GM23338 (cell line): Measurements from ENCODE around the gene SRR. TPM values are rescaled to one million over a fixed set of nuclear protein-coding genes. Genes with fewer than 3 reads are reported as not detected.

Source experiments
- ATAC-seq: fragments of 200-7000 bp; cut with Tn5 transposase; 3 replicates; pipeline ENCODE4 v1.9.1; 2020
- DNase-seq: peaks from one replicate; pipeline ENCODE4 v3.0.0-alpha.2; 2015; ENCODE audit warnings: low spot score
- H2AFZ ChIP-seq: fragments of 200-600 bp; sonication (generic); 2 replicates; pipeline ENCODE4 v1.8.0; 2016; ENCODE audit warnings: antibody characterized with exemption, mild to moderate bottlenecking, moderate library complexity
- H3F3A ChIP-seq: fragments of 200-600 bp; sonication (generic); replicated peaks from 2 replicates; pipeline ENCODE4 v1.8.0; 2017; ENCODE audit warnings: antibody characterized with exemption, mixed run types, low read depth
- H3K27ac ChIP-seq: fragments of 200-600 bp; sonication (generic); 2 replicates; pipeline ENCODE4 v1.6.1; 2016; ENCODE audit warnings: low read depth
- H3K27me3 ChIP-seq: fragments of 200-600 bp; sonication (generic); 2 replicates; pipeline ENCODE4 v1.8.0; 2016; ENCODE audit warnings: mild to moderate bottlenecking, mixed run types, moderate library complexity; ENCODE audit not compliant: insufficient read depth
- H3K36me3 ChIP-seq: fragments of 200-600 bp; sonication (generic); 2 replicates; pipeline ENCODE4 v1.8.0; 2016; ENCODE audit warnings: mild to moderate bottlenecking; ENCODE audit not compliant: insufficient read depth
- H3K4me1 ChIP-seq: fragments of 200-600 bp; sonication (generic); 2 replicates; pipeline ENCODE4 v1.8.0; 2016; ENCODE audit warnings: mild to moderate bottlenecking, moderate library complexity; ENCODE audit not compliant: insufficient read depth
- H3K4me2 ChIP-seq: fragments of 200-600 bp; sonication (generic); 2 replicates; pipeline ENCODE4 v1.7.1; 2017; ENCODE audit warnings: mixed run types
- H3K4me3 ChIP-seq: fragments of 200-600 bp; sonication (generic); 2 replicates; pipeline ENCODE4 v1.6.1; 2016; ENCODE audit warnings: mixed run types
- H3K79me2 ChIP-seq: fragments of 200-600 bp; sonication (generic); replicated peaks from 2 replicates; pipeline ENCODE4 v1.8.0; 2017; ENCODE audit warnings: mild to moderate bottlenecking; ENCODE audit not compliant: insufficient read depth
- H3K9me2 ChIP-seq: fragments of 200-600 bp; sonication (generic); 2 replicates; pipeline ENCODE4 v1.8.0; 2017; ENCODE audit not compliant: insufficient read depth
- H4K20me1 ChIP-seq: fragments of 200-600 bp; sonication (generic); replicated peaks from 2 replicates; pipeline ENCODE4 v1.8.0; 2017; ENCODE audit warnings: mild to moderate bottlenecking; ENCODE audit not compliant: insufficient read depth
- H3K27ac Mint-ChIP-seq: 2 replicates; pipeline ENCODE4 v1.8.0; 2020; ENCODE audit warnings: inconsistent platforms, mild to moderate bottlenecking, moderate library complexity, mixed read lengths
- H3K27me3 Mint-ChIP-seq: 3 replicates; pipeline ENCODE4 v1.8.0; 2022; ENCODE audit warnings: low read depth, mild to moderate bottlenecking, moderate library complexity, mixed read lengths, inconsistent platforms; ENCODE audit not compliant: insufficient read depth, poor library complexity
- H3K36me3 Mint-ChIP-seq: 3 replicates; pipeline ENCODE4 v1.8.0; 2021; ENCODE audit warnings: low read depth, mild to moderate bottlenecking, inconsistent platforms, moderate library complexity, mixed read lengths
- H3K4me1 Mint-ChIP-seq: 3 replicates; pipeline ENCODE4 v1.8.0; 2020; ENCODE audit warnings: mild to moderate bottlenecking, inconsistent platforms, mixed read lengths
- H3K4me3 Mint-ChIP-seq: 3 replicates; pipeline ENCODE4 v1.8.0; 2021; ENCODE audit warnings: moderate library complexity, mild to moderate bottlenecking, inconsistent platforms, mixed read lengths
- H3K9me3 Mint-ChIP-seq: 3 replicates; pipeline ENCODE4 v1.8.0; 2020; ENCODE audit warnings: moderate library complexity, mild to moderate bottlenecking, inconsistent platforms, mixed read lengths
- CTCF ChIP-seq, 2 experiments: fragments of 200-600 bp in 1 of 2; sonication (generic) in 1 of 2; conservative IDR thresholded peaks; 2 replicates each; pipeline versions ENCODE4 v1.5.1 to v1.6.1; 2016 to 2017; ENCODE audit warnings: antibody characterized with exemption in 2 of 2, low read depth in 2 of 2, mild to moderate bottlenecking in 2 of 2, moderate library complexity in 1 of 2
- EZH2 ChIP-seq: fragments of 200-600 bp; sonication (generic); IDR thresholded peaks from one replicate; pipeline ENCODE4 v1.8.0; 2017; ENCODE audit warnings: antibody characterized with exemption, mild to moderate bottlenecking, low read depth; ENCODE audit not compliant: unreplicated experiment
- EZH2phosphoT487 ChIP-seq: fragments of 200-600 bp; sonication (generic); IDR thresholded peaks from one replicate; pipeline ENCODE4 v1.8.1; 2018; ENCODE audit warnings: antibody characterized with exemption; ENCODE audit not compliant: unreplicated experiment
- JUNB ChIP-seq: IDR thresholded peaks from one replicate; pipeline ENCODE4 v1.6.1; 2016; ENCODE audit warnings: antibody characterized with exemption; ENCODE audit not compliant: unreplicated experiment
- NANOG ChIP-seq: IDR thresholded peaks from 2 replicates; pipeline ENCODE4 v1.6.1; 2016; ENCODE audit warnings: antibody characterized with exemption, borderline replicate concordance
- POLR2AphosphoS5 ChIP-seq: IDR thresholded peaks from 2 replicates; pipeline ENCODE4 v1.6.1; 2016; ENCODE audit warnings: antibody characterized with exemption, low read depth
- REST ChIP-seq: IDR thresholded peaks from one replicate; pipeline ENCODE4 v1.6.1; 2018; ENCODE audit warnings: antibody characterized with exemption; ENCODE audit not compliant: unreplicated experiment
- ZNF114 ChIP-seq: fragments of 250-450 bp; sonication (Bioruptor Pico); IDR thresholded peaks from 2 replicates; pipeline ENCODE4 v1.5.0; 2020; ENCODE audit warnings: mild to moderate bottlenecking, moderate library complexity
- ZNF331 ChIP-seq: fragments of 250-450 bp; sonication (Bioruptor Pico); IDR thresholded peaks from 2 replicates; pipeline ENCODE4 v1.5.0; 2020; ENCODE audit warnings: low read depth, mild to moderate bottlenecking, moderate library complexity
- polyA plus RNA-seq: library from polyadenylated mRNA; unstranded; fragments of >200 nt; fragmentation: Nextera tagmentation; extraction: Ambion mirVana; gene quantifications from 2 replicates; pipeline ENCODE4 v1.2.1, GENCODE V29; 2016
- total RNA-seq: library from RNA; depleted of rRNA; stranded (reverse); fragments of >200 nt; shearing (Covaris generic); gene quantifications from 2 replicates; pipeline ENCODE4 v1.2.3, GENCODE V29; 2014
- TF ChIP-seq, protein P1 (sequence below): fragments of 250-450 bp; sonication (Bioruptor Pico); IDR thresholded peaks from 2 replicates; pipeline ENCODE4 v1.5.0; 2020; ENCODE audit warnings: mild to moderate bottlenecking, moderate library complexity
- TF ChIP-seq, protein P2 (sequence below): IDR thresholded peaks from 2 replicates; pipeline ENCODE4 v1.6.1; 2016; ENCODE audit warnings: antibody characterized with exemption

The SRR gene
- total and polyA plus RNA-seq, 2 experiments from 2014 or later: 2.8 to 5.4 TPM

- TF ChIP-seq CTCF (conservative IDR thresholded peaks at IDR 0.05; ENCODE audit: low read depth in 2 of 2): no peak
- TF ChIP-seq, protein P1, sequence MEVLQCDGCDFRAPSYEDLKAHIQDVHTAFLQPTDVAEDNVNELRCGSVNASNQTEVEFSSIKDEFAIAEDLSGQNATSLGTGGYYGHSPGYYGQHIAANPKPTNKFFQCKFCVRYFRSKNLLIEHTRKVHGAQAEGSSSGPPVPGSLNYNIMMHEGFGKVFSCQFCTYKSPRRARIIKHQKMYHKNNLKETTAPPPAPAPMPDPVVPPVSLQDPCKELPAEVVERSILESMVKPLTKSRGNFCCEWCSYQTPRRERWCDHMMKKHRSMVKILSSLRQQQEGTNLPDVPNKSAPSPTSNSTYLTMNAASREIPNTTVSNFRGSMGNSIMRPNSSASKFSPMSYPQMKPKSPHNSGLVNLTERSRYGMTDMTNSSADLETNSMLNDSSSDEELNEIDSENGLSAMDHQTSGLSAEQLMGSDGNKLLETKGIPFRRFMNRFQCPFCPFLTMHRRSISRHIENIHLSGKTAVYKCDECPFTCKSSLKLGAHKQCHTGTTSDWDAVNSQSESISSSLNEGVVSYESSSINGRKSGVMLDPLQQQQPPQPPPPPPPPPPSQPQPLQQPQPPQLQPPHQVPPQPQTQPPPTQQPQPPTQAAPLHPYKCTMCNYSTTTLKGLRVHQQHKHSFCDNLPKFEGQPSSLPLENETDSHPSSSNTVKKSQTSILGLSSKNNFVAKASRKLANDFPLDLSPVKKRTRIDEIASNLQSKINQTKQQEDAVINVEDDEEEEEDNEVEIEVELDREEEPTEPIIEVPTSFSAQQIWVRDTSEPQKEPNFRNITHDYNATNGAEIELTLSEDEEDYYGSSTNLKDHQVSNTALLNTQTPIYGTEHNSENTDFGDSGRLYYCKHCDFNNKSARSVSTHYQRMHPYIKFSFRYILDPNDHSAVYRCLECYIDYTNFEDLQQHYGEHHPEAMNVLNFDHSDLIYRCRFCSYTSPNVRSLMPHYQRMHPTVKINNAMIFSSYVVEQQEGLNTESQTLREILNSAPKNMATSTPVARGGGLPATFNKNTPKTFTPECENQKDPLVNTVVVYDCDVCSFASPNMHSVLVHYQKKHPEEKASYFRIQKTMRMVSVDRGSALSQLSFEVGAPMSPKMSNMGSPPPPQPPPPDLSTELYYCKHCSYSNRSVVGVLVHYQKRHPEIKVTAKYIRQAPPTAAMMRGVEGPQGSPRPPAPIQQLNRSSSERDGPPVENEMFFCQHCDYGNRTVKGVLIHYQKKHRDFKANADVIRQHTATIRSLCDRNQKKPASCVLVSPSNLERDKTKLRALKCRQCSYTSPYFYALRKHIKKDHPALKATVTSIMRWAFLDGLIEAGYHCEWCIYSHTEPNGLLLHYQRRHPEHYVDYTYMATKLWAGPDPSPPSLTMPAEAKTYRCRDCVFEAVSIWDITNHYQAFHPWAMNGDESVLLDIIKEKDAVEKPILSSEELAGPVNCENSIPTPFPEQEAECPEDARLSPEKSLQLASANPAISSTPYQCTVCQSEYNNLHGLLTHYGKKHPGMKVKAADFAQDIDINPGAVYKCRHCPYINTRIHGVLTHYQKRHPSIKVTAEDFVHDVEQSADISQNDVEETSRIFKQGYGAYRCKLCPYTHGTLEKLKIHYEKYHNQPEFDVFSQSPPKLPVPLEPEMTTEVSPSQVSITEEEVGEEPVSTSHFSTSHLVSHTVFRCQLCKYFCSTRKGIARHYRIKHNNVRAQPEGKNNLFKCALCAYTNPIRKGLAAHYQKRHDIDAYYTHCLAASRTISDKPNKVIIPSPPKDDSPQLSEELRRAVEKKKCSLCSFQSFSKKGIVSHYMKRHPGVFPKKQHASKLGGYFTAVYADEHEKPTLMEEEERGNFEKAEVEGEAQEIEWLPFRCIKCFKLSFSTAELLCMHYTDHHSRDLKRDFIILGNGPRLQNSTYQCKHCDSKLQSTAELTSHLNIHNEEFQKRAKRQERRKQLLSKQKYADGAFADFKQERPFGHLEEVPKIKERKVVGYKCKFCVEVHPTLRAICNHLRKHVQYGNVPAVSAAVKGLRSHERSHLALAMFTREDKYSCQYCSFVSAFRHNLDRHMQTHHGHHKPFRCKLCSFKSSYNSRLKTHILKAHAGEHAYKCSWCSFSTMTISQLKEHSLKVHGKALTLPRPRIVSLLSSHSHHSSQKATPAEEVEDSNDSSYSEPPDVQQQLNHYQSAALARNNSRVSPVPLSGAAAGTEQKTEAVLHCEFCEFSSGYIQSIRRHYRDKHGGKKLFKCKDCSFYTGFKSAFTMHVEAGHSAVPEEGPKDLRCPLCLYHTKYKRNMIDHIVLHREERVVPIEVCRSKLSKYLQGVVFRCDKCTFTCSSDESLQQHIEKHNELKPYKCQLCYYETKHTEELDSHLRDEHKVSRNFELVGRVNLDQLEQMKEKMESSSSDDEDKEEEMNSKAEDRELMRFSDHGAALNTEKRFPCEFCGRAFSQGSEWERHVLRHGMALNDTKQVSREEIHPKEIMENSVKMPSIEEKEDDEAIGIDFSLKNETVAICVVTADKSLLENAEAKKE (CRISPR knock-in tag): no peak
- TF ChIP-seq NANOG: no peak
Measured at GRCh38 chr17:2317796-2318195, 14.0 kb downstream of the SRR start (continued).

DNA sequence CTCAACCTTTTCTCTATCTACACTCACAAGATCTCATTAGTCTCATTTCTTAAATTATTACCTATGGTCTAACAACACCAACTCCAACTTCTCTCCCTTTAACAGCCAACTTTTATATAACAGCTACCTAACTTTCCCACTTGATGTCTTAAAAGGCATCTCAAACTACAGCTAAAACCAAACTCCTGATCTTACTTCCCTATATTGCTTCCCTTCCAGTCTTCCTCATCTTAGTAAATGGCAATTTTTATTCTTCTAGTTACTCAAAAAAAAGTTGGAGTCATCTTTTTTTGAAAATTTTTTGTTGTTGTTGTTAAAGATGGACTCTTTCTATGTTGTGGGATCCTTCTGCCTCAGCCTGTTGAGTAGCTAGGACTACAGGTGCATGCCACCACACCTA, 15.3 kb downstream of the SRR start:
- no peak overlapping the region; the same call in 2 of the 3 replicates for H3K4me3 Mint-ChIP-seq
- TF ChIP-seq EZH2phosphoT487: no peak
- no peak for TF ChIP-seq NANOG
- TF ChIP-seq EZH2: no peak
- TF ChIP-seq ZNF331 (CRISPR knock-in tag): no peak
- no peak for TF ChIP-seq POLR2AphosphoS5
- no peak for TF ChIP-seq REST
- no peak for TF ChIP-seq ZNF114
- no peak for TF ChIP-seq JUNB
- TF ChIP-seq, protein P2, sequence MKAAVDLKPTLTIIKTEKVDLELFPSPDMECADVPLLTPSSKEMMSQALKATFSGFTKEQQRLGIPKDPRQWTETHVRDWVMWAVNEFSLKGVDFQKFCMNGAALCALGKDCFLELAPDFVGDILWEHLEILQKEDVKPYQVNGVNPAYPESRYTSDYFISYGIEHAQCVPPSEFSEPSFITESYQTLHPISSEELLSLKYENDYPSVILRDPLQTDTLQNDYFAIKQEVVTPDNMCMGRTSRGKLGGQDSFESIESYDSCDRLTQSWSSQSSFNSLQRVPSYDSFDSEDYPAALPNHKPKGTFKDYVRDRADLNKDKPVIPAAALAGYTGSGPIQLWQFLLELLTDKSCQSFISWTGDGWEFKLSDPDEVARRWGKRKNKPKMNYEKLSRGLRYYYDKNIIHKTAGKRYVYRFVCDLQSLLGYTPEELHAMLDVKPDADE: no peak

More for the DNA sequence above, 15.3 kb downstream of the SRR start:
- Histone ChIP-seq H3K4me1 (no peaks in the 10 kb centered on the region), H3K4me2 (no peak overlapping the region), H3F3A (peaks cover 19% of the 10 kb centered on the region), H3K36me3 (peaks cover 14% of the 10 kb centered on the region), H3K4me3 (no peak overlapping the region), H3K9me2 (no peaks in the 10 kb centered on the region), H3K27ac (no peak overlapping the region), H3K27me3 (no peaks in the 10 kb centered on the region), H3K79me2 (no peaks in the 10 kb centered on the region), H4K20me1 (peaks cover 9% of the 10 kb centered on the region), H2AFZ (no peak overlapping the region)
- Mint-ChIP-seq H3K27ac (no peak overlapping the region), H3K36me3 (peaks cover 26% of the 10 kb centered on the region), H3K4me1 (no peaks in the 10 kb centered on the region), H3K27me3 (peaks cover 6% of the 10 kb centered on the region), H3K9me3 (no peaks in the 10 kb centered on the region; the same call in 2 of the 3 replicates)
- no peak for DNase-seq
- ATAC-seq: no peak
